NCI-H1436 treated with DMSO at 0.1 percent for 48 hours (cell line): Measurements from ENCODE around the gene LPCAT4.
"Not testable (repeated sequence)": the region's sequence is repeated elsewhere in the genome, so short reads cannot be mapped to it uniquely, and the experiment has no call there.

Source experiments
- DNase-seq: peaks from one replicate; lab custom pipeline; 2025; lab: John Stamatoyannopoulos, UW

LPCAT4 gene, protein sequence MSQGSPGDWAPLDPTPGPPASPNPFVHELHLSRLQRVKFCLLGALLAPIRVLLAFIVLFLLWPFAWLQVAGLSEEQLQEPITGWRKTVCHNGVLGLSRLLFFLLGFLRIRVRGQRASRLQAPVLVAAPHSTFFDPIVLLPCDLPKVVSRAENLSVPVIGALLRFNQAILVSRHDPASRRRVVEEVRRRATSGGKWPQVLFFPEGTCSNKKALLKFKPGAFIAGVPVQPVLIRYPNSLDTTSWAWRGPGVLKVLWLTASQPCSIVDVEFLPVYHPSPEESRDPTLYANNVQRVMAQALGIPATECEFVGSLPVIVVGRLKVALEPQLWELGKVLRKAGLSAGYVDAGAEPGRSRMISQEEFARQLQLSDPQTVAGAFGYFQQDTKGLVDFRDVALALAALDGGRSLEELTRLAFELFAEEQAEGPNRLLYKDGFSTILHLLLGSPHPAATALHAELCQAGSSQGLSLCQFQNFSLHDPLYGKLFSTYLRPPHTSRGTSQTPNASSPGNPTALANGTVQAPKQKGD

DNA sequence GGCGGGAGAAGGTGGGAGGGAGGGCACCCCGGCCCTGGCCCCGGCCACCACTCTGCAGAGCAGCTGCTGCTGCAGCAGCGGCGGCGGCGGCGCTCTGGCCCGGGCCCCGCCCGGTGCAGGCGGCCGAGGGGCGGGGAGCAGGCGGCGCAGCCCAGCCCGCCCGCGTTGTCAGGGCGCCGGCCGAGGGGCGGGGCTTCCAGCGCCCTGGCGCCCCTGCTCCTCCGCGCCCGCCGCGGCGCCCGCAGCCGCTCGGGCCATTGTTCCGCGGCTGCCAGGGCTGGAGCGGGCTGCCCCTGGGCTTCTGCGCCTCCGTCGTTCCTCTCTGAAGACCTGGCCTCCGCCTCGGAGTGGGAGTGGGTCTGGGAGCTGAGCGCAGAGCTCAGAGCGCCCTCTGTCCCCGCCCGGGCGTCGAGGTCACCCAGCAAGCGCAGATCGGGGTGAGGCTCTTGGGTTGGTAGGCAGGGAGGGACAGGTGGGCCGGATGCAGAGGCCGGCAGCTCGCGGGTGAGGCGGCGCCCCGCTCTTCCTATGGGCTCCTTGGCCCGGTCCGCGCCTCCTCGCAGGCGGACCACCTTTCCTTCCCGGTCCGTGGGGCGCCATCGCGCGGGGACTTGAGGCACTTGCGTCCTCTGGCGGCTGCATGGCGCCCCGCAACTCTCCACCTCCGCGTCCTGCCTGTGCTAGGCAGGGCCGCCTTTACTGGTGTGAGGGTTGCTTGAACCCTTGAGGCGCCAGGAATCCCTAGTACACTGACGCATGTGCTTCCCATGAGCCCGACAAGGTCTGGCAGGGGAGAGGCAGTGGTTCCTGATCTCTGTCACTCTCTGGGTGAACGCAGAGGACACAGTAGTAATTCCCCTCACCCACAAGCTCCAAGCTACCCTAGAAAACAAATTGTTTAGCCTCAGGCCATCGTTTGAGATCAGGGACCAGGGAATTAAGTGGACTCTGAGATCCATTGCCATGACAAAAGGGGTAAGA lies at the start of gene LPCAT4:
Gene LPCAT4 (minus strand): TSS at position 96 of the 981 bp plus-strand sequence. CDS start 96 bp downstream, outside the sequence.
- DNase-seq, result peak; percentile 31

DNA sequence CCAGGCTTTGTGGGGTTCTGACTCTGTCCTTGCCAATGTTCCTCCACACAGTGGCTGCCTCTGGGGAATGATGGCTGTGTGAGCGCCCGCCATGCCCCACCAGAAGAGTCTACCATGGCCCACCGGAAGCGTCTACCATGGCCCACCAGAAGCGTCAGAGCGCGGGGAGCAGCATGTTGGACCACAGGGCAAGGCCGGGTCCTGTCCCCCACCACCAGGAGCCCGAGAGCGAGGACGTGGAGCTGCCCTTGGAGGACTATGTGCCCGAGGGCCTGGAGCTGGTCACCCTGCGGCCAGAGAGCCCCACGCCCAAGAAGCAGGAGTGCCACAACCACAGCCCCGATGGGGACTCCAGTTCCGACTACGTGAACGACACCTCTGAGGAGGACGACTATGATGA lies 42.5 kb upstream of the LPCAT4 start:
- not testable (repeated sequence) for DNase-seq

- DNase-seq, result not testable (repeated sequence)
Observed at GRCh38 chr15:34408973-34409372, 42.0 kb upstream of the LPCAT4 start.

DNA sequence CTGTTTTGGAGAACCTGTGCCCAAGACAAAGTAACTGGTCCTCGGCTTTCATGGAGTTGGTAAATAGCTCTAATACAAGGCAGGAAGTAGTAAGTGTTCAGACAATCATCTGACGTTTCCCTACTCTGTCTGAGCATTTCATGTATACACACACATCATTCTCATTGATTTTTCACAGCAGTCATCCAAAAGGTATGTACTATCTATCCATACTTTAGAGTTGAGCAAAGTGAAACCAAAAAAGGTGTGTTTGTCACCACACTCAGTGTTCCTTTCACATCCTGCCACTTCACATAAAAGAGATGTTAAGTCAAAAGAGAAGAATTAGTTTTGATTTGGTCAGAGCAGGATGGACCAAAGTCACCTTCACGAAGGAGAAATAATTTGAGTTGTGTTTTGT lies 36.9 kb upstream of the LPCAT4 start:
- not testable (repeated sequence) for DNase-seq

DNA sequence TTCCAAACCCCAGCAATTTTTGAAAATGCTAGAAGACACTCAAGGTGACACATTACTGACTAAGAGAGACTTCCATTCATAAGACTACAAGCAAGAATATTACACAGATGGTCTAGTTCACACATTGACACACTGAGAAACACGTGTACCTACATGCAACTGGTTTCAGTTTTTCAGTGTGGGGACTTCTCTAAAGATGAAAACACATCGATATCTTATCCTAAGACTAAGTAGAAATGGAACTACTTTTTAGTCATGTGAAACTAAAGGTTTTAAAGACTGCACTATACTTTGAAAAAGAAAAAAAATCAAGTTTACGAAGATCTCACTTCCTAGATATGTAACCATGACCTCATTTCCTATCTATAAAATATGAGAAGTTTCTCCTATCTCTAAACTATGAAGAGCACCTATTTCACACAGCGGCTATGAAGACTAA lies 36.2 kb upstream of the LPCAT4 start:
- not testable (repeated sequence) for DNase-seq

DNA sequence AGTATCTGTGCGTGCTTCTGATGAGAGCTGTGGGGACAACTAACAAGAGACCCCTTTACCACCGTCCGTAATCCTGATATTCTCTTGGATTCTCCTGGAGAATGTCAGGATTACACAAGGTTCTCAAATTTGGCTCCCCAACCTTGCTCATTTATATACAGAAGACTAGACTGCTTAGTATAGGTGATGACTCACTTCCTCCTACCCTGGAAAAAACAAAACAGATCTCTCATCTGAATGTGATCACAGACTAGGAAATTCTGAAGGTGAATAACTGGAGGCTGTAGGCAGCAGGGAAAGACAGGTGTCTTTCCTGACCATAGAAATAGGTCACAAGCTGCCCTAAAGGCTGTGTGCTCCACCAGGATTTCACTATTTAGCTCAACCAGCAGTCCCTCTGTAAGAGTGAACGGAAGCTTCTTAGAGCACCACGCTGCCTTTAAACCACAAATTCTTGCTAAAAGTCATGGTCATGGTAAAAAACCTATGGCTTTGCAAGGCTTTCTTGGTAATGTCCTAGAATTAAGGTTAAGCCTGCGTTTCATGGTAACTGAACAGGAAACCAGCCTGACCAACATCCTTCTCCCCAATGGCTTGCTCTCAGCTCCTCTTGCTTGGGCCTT lies 30.8 kb upstream of the LPCAT4 start:
- not testable (repeated sequence) for DNase-seq

DNA sequence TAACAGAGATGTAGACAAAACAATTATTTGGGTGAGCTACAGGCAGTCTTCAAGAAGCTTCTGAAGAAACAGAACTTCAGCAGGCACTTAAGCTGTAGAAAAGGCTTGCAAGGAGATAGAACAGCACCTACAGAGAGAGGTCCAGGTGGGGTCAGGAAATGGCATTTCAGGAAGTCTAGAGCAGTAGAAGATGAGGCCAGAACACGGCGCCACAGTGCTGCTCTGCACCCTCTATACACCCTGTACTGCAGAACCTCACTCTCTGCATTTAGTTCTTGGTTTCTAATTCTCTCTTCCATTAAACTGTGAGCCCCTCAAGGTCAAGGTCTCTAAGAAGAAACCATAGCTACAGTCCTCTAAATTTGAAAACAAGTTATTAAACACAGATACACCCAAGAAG lies 26.0 kb upstream of the LPCAT4 start:
- DNase-seq, result not testable (repeated sequence)

DNA sequence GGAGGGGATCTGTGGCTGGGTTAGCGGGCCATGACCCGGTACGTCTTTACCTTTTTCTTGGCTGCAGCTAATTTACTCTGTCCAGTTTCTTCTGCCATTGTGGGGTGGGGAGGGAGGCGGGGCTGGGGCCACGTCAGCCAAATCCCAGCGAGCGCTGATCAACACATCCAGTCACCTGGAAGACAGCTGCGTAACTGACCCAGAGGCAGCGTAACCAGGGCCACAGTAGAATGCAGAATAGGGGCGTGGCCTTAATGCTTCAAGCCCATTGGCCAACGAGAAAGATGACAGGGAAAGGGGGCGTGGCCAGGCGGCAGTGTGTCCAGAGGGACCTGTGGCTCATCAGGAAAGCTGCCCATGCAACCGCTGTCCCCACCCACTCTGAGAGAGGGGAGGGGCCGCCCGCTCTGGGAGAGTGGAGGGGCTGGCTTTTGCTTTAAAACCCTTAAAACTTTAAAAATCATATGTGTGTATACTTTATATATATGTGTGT lies 22.6 kb upstream of the LPCAT4 start:
- DNase-seq, result not testable (repeated sequence)

GRCh38 chr15:34381829-34382521 lies 15.0 kb upstream of the LPCAT4 start:
- not testable (repeated sequence) for DNase-seq

- not testable (repeated sequence) for DNase-seq
Observed at GRCh38 chr15:34380491-34380890, 13.5 kb upstream of the LPCAT4 start.

GRCh38 chr15:34376856-34377255 lies 9.9 kb upstream of the LPCAT4 start:
- DNase-seq, result no peak

DNA sequence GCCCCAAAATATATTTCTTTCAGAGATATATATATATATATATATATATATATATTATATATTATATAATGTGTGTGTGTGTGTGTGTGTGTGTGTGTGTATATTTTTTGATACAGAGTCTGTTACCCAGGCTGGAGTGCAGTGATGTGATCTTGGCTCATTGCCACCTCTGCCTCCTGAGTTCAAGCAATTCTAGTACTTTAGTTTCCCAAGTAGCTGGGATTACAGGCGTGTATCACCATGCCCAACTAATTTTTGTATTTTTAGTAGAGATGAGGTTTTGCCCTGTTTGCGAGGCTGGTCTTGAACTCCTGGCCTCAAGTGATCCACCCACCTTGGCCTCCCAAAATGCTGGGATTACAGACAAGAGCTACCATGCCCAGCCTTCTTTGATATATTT lies 8.5 kb upstream of the LPCAT4 start:
- DNase-seq, result not testable (repeated sequence)

DNA sequence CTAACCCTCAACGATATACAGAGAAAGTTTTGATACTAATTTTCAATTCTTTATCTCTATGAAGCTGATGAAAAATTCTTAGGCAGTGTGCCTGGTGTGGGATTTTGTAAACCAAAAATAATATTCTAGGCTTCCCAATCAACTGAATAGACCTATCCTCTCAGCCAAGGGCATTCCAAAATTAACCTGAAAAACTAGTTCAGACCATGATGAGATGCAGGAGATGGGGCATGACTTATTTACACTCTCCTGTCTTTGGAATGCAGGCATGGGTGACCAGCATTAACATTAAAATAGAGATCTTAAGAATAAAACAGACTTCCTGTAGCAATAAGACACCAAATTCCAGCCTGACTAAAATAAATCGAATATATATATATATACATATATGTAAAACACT lies 7.8 kb upstream of the LPCAT4 start:
- no peak for DNase-seq

DNA sequence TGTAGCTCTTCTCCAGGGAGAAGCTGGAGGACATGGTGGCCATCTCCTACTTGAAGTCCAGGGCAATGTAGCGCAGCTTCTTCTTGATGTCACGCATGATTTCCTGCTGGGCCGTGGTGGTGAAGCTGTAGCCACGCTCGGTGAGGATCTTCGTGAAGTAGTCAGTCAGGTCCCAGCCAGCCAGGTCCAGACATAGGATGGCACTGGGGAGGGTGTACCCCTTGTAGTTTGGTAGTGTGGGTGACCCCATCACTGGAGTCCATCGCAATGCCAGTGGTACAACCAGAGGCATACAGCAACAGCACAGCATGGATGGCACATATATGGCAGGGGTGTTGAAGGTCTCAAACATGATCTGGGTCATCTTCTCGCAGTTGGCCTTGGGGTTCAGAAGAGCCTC lies 7.0 kb upstream of the LPCAT4 start:
- DNase-seq, result no peak

- no peak for DNase-seq
Observed at GRCh38 chr15:34370643-34371042, 3.6 kb upstream of the LPCAT4 start.

DNA sequence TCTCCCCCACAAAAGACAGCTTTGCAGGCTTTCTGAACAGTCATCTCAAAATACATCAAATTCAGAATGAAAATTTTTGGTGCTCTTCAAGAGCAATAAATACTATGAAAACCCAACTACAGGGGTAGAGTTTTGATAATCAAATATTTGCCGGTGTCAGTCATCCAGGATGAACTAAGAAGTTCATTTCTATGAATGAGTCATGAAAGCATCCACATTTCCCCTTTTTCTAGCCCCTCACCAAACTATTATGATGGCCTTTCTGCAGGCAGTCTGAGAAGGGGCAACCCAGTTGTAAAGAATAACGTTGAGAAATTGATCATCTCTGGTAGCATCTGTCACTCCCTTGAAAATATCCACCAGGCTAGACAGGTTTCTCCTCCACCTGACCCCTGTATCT lies 3.1 kb upstream of the LPCAT4 start:
- DNase-seq, result no peak

- no peak for DNase-seq
Observed at GRCh38 chr15:34366271-34367065, 528 bp downstream of the LPCAT4 start.

DNA sequence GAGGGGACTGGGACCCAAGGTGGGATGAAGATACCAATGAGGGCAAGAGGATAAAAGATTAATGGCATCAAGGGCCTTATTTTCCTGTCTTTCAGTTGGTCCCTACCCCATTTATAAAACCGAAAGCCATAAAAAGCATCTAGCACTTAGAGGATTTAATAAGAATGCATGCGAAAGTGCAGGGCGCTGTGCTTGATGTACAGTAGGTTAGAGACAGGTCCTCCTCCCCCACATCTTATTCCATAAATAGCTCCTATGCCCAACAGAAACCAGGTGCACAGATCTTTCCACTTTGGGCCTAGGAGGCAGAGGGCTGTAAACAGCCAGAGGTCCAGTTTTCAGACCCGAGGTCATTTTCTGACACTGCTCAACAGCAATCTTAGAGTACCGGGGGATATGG lies 1.2 kb downstream of the LPCAT4 start:
- DNase-seq, result no peak

DNA sequence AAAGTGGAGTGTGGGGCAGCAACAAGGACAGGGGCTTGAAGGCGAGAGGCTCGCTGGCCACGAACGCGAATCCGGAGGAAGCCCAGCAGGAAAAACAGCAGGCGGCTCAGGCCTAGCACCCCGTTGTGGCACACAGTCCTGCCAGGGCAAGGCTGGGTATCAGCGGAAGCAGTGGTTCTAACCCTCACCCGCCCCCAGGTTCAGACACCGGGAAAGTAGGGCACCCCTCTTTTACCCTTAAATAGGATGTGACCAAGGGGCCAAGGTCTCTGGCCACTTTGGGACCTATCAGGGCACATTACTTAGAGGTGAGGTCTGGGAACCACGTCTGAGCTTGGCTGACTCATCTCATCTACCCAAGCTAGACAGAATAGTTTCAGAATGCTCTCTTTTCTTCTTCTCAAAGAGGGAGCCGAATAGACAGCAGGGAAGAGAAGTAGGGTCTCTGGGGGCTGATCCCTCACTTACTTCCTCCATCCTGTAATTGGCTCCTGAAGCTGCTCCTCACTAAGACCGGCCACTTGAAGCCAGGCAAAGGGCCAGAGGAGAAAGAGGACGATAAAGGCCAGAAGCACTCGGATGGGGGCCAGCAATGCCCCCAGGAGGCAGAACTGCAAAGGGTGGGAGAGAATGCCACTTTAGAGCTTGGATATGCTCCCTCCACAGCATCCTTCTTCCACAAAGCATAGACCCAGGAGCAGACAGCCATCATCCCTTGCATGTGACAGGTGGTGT lies 1.7 kb downstream of the LPCAT4 start:
- DNase-seq, result no peak

GRCh38 chr15:34364041-34364440 lies 3.0 kb downstream of the LPCAT4 start:
- DNase-seq, result no peak
